HCEC 1CT (cell line): Measurements from ENCODE around the gene ABLIM2.

ENCODE experiments used
- DNase-seq: peaks from one replicate; pipeline ENCODE4 v3.0.0-alpha.2; 2017

The ABLIM2 gene

GRCh38 chr4:8136529-8136928 lies 22.1 kb downstream of the ABLIM2 start:
- DNase-seq, result no peak

GRCh38 chr4:8135666-8136065 lies 22.9 kb downstream of the ABLIM2 start:
- no peak for DNase-seq

GRCh38 chr4:8133897-8134563 lies 24.6 kb downstream of the ABLIM2 start:
- no peak for DNase-seq

- DNase-seq, result no peak
Measured at GRCh38 chr4:8132947-8133705, 25.5 kb downstream of the ABLIM2 start.

GRCh38 chr4:8132400-8132799 lies 26.2 kb downstream of the ABLIM2 start:
- no peak for DNase-seq

- no peak for DNase-seq
Measured at GRCh38 chr4:8131826-8132225, 26.8 kb downstream of the ABLIM2 start.

GRCh38 chr4:8131210-8131609 lies 27.4 kb downstream of the ABLIM2 start:
- no peak for DNase-seq

- DNase-seq, result no peak
Measured at GRCh38 chr4:8130346-8131066, 28.1 kb downstream of the ABLIM2 start.

GRCh38 chr4:8129785-8130184 lies 28.8 kb downstream of the ABLIM2 start:
- DNase-seq, result no peak

GRCh38 chr4:8129136-8129535 lies 29.5 kb downstream of the ABLIM2 start:
- no peak for DNase-seq

- no peak for DNase-seq
Measured at GRCh38 chr4:8128100-8128856, 30.3 kb downstream of the ABLIM2 start.

- no peak for DNase-seq
Measured at GRCh38 chr4:8127051-8127826, 31.4 kb downstream of the ABLIM2 start.

GRCh38 chr4:8126523-8126922 lies 32.1 kb downstream of the ABLIM2 start:
- DNase-seq, result no peak

- DNase-seq, result no peak
Measured at GRCh38 chr4:8125526-8126056, 33.0 kb downstream of the ABLIM2 start.

GRCh38 chr4:8123870-8124269 lies 34.7 kb downstream of the ABLIM2 start:
- no peak for DNase-seq

GRCh38 chr4:8123389-8123788 lies 35.2 kb downstream of the ABLIM2 start:
- no peak for DNase-seq

- DNase-seq, result no peak
Measured at GRCh38 chr4:8122746-8123145, 35.9 kb downstream of the ABLIM2 start.

GRCh38 chr4:8121292-8122015 lies 37.2 kb downstream of the ABLIM2 start:
- no peak for DNase-seq

GRCh38 chr4:8120501-8120900 lies 38.1 kb downstream of the ABLIM2 start:
- DNase-seq, result no peak

GRCh38 chr4:8119877-8120276 lies 38.7 kb downstream of the ABLIM2 start:
- no peak for DNase-seq

- DNase-seq, result no peak
Measured at GRCh38 chr4:8118531-8118930, 40.1 kb downstream of the ABLIM2 start.
